ENCODE measurements around the gene ADCK2.
"Not testable (repeated sequence)": the region's sequence is repeated elsewhere in the genome, so short reads cannot be mapped to it uniquely, and the experiment has no call there.

ADCK2 gene

GRCh38 chr7:140696680-140697446 is 24.1 kb downstream of the ADCK2 start, which contains the start of gene NDUFB2:
NDUFB2 (plus strand) TSS chr7:140696708; CDS start chr7:140696745, 37 bp downstream.
- peak; percentile 68 for DNase-seq

DNA sequence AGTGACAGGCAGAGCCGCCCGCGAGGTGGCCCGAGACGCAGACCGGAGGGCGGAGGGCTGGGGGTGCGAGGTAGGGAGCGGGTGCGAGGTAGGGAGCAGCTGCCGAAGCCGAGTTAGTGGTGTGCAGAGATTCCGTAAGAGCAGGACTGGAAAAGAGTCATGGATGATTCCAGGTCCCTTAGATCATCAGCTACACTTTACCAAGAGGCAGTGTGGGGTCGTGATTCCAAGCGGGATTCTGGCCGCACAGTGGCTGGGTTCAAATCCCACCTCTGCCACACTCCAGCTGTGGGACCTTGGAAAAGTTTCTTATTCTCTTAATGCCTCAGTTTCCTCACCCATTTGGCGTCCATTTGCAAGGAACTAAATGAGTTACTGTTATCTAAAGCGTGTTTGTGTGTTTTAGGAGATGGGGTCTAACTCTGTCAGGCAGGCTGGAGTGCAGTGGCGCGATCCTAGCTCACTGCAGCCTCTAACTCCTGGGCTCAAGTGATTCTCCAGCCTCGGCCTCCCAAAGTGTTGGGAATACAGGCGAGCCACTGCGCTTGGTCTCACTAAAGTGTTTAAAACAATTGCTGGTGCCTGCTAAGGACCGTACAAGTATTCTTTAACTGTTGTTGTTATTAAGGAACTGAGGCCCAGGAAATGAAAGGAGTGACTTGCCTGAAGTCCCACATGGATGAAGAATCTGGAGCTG is 24.9 kb downstream of the ADCK2 start:
- DNase-seq: no peak

DNA sequence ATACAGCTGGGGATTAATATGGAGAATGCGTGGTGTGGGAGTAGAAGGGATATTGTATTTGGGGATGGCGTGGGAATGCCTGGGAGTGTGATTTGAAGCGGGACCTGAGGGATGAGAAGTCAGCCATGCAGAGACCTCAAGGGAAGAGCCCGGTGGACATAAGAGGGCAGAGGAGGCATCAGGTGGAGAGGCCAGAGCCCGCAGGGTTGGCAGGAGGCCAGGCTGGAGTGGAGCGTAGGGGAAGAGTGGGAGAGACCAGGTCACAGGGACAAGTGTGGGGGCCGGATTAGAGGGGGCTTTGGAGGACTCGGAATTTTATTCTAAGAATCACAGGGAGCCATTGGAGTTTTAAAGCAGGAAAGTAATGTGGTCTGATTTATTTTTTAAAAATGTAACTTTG is 25.7 kb downstream of the ADCK2 start:
- DNase-seq: no peak

DNA sequence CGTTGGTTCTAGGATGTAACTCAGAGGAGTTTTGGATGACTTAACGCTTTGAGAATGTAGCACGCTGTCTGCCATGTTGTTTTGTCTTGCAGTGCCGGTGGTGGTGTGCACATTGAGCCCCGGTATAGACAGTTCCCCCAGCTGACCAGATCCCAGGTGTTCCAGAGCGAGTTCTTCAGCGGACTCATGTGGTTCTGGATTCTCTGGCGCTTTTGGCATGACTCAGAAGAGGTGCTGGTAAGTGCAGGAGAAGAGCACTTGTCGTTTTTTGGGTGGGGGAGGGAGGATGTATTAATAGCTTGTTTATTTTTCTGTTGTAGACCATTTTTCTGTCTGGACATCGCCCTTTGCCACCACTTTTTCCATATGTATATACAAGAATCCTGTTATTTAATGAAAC is 30.0 kb downstream of the ADCK2 start:
- no peak for DNase-seq

DNA sequence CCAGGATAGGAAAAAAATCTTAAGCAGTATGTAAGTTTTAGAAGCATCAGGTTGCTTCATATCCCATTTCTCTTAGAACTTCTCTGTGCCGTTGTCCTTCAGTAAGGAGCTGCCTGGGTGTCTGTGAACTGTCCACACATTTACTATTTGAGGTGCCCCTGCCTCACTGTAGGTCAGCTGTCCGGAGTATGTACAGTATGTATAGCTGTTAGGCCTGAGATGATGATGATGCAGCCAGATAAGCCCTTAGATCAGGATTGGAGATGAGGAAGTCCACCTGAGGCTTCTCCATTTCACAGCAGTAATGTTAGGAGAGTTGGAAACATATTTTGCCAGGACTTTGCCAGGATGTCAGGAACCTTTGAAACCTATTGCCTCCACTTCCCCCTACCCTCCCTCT is 31.5 kb downstream of the ADCK2 start:
- no peak for DNase-seq

DNA sequence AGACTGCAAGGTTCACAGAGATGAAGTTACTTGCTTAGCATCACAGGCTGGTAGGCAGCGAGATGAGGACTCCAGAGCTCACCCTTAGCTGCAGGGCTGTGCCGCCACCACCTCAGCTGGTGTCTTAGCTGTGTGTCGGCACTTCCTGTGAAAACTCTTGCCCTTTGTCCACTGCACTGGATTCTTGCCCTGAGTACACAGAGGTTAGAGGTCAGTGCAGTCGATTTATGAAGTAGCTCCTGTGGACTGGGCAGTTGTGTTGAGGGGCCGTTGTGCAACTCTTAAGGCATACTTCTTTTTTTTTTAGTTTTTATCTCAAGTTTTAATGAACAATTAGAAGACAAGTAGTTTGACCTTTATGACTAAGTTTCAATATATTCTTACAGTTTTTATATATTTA is 34.4 kb downstream of the ADCK2 start:
- no peak for DNase-seq

- DNase-seq: not testable (repeated sequence)
Observed at GRCh38 chr7:140708764-140709163, 36.0 kb downstream of the ADCK2 start.

DNA sequence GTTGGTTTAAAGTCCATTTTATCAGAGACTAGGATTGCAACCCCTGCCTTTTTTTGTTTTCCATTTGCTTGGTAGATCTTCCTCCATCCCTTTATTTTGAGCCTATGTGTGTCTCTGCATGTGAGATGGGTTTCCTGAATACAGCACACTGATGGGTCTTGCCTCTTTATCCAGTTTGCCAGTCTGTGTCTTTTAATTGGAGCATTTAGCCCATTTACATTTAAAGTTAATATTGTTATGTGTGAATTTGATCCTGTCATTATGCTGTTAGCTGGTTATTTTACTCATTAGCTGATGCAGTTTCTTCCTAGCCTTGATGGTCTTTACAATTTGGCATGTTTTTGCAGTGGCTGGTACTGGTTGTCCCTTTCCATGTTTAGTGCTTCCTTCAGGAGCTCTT is 39.6 kb downstream of the ADCK2 start:
- not testable (repeated sequence) for DNase-seq

GRCh38 chr7:140714331-140715040 is 41.7 kb downstream of the ADCK2 start:
- DNase-seq: no peak

GRCh38 chr7:140719721-140720120 is 47.0 kb downstream of the ADCK2 start:
- peak; percentile 49 for DNase-seq

DNA sequence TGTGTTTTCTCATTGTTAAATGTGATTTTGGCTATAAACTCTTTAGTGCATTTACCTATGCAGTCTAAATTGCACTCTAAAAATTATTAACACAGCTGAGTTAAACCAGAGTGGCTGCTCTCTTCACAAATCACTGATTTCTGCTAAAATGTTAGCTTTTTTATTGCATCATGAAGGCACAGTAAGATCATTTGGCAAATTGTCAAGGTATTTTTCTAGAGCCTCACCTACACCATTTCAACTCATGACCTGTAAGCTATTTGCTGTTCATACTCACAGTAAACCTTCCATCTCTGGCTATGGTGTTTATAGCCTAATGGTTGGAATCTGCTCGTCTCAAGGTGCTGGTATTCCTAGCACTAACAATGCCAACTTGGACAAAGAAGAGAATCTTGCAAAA is 49.5 kb downstream of the ADCK2 start:
- DNase-seq: no peak

GRCh38 chr7:140723006-140723405 is 50.3 kb downstream of the ADCK2 start:
- no peak for DNase-seq

DNA sequence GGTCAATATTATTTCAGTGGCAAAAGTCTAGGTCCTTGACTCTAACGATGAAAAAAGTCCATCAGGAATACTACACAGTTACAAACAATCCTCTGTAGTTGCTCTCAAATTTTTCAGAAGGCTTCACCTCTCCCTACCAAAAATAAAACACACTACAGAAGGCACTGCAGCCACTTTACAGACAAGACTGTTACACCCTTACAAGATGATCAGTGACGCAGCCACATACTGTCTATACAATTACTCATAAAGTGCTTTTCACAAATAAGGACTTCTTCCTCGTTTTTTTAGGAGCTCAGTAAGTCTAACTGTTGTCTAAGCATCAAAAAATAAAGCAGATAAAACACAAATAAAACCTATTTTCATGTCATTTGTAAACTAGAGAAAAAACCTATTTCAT is 50.8 kb downstream of the ADCK2 start:
- no peak for DNase-seq

- DNase-seq: no peak
Observed at GRCh38 chr7:140724706-140725105, 52.0 kb downstream of the ADCK2 start.

DNA sequence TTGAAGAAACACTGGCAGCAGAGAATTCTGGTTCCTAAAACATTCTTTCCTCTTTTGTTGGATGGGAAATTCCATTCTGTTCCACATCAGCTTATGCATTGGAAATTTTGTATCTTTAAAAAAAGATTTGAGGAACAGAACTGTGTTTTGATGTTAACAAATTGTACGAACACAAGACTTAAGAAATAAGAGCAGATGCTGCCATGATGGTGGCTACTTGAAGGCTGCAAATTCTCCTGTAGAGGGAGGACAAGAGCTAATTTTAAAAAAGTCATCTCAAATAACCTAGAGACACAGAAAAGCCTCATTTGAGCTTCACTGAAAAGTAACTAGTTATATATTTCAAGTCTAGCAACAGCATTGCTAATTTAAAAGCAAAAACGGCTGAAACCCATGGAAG is 53.5 kb downstream of the ADCK2 start:
- no peak for DNase-seq

DNA sequence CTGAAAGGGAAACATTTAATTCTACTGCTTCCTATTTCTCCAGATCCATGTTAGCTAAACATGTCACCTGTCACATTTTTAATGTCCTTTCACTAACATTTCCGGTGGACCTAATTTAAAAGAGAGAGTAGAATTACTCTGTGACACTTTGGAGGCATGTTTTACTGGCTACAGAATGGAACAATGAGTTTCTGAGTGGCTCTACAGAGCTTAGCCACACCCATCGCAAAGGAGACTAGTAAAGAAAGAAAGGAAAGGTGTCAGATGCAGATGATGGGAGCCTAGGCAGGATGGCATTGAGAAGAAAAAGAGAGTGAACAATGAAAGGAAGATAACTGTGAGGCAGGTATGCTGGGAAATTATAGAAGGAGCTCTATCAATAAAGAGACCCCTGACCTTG is 59.7 kb downstream of the ADCK2 start:
- no peak for DNase-seq

- DNase-seq: no peak
Observed at GRCh38 chr7:140734096-140734495, 61.4 kb downstream of the ADCK2 start.

DNA sequence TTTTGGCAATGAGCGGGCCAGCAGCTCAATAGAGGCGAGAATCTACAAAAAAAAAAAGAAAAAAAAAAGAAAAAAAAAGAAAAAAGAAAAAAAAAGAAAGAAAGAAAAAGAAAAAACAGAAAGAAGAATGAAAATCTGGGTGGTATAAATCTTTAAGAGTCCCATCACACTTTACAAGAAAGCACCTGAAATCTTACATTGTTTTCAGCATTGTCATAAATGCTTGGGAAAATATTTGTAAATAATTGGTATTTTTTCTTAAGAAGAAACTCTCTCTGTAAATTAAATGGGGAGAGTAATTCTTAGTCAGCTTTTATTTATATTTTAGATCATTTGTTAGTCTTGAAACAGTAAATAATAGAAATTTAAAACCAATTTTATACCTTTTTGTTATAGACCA is 62.0 kb downstream of the ADCK2 start:
- DNase-seq: no peak

DNA sequence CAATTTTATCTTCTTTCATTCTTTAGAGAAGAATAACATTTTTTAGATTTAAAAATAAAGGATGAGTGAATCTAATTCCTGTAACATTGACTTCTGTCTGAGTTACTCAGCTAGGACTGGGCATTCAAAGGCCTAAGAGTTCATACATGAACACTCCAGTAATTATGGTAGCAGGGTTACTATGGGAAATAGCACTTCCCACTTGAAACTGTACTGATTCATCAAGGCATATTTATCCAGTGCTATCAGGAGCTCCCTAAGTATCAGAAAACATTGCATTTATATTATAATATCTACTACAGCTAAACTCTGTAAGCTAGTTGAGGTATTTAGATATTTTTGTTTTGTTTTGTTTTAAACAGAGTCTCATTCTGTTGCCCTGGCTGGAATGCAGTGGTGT is 65.5 kb downstream of the ADCK2 start:
- DNase-seq: no peak

DNA sequence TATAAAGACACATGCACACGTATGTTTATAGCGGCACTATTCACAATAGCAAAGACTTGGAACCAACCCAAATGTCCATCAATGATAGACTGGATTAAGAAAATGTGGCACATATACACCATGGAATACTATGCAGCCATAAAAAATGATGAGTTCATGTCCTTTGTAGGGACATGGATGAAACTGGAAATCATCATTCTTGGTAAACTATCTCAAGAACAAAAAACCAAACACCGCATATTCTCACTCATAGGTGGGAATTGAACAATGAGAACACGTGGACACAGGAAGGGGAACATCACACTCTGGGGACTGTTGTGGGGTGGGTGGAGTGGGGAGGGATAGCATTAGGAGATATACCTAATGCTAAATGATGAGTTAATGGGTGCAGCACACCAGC is 70.5 kb downstream of the ADCK2 start:
- DNase-seq: not testable (repeated sequence)

DNA sequence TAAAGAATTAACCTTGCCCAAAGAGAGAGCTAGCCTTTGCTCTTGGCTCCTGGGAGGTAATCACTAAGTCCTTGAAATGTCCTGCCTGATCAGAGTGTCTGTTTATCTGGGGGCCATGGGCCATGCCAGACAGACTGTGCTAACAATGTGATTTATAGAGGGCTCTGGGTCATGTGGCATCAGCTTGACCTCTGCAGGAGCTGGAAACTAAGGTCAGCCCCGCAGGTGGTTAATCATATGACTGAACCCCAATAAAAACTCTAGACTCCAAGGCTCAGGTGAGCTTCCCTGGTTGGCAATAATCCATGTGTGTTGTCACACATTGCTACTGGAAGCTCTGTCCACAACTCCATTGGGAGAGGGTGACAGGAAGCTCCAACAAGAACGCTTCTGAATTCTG is 71.3 kb downstream of the ADCK2 start:
- DNase-seq: no peak

All from NCI-H226 (cell line).